HG03457 (cell line): Measurements from ENCODE around the gene SH3RF3.

Experiments
- ATAC-seq: cut with Tn5 transposase; IDR thresholded peaks from one replicate; pipeline ENCODE4 v1.9.1; 2021; ENCODE audit warnings: moderate number of reproducible peaks; ENCODE audit not compliant: unreplicated experiment

SH3RF3 gene

DNA sequence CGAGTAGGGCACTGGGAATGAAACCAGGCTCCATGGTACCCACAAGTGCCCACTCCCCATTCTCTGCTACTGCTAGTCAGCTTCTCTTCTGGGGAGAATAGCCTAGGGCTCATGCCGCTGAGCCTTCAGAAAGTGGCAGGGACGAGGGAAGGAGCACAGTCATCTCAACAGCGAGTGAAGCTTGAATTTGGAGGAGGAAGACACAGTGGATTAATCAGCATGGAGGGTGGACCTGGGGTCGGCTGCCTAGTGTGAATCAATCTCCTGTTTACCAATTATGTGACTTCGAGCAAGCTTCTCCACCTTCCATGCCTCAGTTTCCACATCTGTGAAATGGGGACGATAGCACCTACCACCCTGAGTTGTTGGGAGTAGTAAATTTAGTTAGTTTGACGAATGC, 327.8 kb downstream of the SH3RF3 start:
- ATAC-seq, result no peak

DNA sequence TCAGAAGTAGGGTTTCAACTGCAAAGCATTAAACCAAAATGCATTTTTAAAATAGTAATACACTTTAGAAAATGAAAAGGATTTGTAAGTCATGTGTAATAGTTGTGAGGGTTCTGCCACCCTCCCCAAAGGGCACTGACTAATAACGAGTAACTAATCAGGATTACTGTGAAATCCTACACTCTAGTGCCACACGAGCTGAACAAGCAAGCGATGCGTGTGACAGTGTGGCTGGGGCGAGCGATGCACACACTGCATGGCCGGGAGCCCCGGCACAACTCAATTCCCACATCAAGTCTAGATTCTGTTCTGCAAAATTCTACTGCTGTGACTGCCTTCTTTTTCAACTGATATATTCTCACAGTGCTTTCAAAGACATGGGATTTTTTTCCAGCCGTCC, 328.4 kb downstream of the SH3RF3 start:
- no peak for ATAC-seq

DNA sequence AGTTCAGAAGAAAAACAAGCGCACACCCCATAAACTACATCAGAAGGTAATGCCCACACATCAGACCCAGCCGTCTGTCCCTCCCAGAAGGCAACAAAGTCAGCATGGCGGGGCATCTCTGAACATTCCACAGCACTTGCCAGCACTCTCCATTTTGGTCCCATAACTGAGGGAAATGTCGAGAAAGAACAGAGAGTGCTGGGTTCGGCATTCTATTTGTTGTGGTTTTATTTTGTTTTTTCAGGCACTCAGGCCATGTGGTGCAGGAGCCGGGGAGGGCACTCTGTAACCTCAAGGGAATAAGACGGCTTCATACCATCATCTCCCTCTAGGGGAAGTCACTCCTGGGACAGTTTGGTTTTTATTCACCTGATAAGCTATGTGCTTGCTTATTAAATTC, 328.8 kb downstream of the SH3RF3 start:
- no peak for ATAC-seq

DNA sequence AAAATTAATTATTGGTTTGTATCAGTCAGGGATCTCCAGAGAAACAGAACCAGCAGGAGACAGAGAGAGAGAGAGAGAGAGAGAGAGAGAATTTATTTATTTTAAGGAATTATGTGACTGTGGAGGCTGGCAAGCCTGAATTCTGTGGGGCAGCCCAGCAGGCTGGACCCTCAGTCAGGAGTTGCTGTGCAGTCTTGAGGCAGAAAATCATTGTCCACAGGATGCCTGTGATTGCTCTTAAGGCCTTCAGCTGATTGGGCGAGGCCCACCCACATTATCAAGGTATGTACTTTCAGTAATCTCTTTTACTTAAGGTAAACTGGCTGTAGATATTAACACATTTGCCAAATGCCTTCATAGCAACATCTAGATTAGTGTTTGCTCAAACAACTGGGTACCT, 329.5 kb downstream of the SH3RF3 start:
- no peak for ATAC-seq

DNA sequence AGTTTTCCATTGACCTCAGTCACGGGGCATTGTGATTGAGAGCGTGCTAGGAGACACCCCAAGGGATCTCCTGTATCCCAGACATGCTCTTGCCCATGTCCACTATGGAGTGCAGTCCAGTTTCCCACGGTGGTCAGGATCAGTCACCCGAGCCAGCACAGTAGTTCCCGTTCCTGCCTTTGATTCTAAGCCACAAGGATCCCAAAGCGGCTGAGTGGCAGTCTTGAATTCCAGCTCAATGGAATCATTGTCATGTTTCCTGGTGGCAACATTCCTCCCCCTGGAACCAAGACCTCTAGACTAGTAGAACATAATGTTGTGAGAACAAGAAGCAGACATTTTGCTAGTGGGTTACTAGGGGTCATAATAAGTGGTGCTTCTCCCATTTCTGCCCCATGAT, 330.5 kb downstream of the SH3RF3 start:
- no peak for ATAC-seq

DNA sequence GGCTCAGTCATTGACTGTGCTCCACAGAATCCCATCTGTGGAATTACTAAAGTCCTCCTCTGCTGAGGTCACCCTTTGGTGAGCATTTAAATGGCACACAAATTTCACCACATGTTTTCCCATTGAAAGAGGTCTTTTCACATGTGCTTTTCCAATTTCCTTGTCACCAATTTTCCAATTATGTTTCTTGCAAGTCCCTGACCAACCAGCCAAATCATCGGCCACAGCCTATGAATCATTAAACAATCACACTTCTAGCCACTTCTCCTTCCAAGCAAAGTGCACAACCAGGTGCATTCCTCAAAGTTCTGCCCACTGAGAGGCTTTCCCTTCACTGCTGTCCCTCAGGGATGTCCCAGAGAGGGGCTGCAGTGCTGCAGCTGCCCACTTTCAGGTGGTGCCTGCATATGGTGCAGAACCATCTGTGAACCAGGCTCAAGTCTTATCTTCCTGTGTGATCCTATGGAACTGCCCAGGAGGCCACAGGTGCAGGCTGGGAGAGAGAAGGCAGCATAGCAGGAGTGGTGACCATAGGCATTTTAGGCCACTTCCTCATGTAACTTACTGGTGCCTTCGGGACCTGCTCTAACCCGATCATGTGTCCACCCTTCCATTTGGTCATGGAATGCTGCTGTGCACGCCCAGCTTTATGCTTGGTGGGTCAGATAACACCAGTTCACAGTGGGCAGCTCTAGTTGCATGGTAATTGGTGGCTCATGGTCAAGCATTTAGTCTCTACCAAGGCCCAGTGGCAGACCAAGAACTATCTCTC, 331.7 kb downstream of the SH3RF3 start:
- ATAC-seq, result no peak

DNA sequence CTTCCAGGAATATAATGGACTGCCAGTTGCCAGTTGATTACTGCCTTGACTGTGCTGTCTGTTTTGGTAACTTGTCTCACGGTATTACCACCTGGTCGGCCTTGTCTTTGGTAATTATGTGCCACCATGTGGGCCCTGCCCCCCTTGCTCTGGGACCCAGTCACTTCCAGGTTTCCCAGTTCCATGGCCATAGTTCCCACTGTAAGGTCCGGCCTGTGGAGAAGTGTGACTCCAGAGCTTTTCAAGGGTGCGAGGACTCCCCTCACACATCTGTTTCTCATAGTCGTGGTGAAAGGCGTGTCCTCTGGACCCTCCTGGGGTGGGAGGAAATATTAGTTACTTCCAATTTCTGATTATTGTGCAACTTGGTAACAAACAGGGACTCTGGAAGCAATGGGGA, 334.2 kb downstream of the SH3RF3 start:
- no peak for ATAC-seq

DNA sequence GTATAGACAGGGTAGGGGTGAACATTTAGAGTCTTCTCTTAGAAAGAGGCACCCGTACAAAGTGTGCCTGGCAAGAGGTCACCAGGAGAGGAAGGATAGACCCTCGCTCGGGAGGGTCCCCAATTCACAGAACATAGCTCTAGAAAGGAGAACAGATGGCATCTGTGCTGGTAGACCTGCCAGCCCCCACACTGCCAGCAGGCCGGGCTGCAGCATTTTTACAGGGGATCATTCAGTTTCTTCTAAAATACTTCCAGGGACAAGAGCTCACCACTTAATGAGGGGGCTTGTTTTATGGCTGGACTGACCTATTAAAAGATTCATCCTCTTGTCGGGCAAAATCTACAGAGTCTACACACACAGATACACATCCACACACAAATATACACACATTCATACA, 334.9 kb downstream of the SH3RF3 start:
- ATAC-seq, result no peak

DNA sequence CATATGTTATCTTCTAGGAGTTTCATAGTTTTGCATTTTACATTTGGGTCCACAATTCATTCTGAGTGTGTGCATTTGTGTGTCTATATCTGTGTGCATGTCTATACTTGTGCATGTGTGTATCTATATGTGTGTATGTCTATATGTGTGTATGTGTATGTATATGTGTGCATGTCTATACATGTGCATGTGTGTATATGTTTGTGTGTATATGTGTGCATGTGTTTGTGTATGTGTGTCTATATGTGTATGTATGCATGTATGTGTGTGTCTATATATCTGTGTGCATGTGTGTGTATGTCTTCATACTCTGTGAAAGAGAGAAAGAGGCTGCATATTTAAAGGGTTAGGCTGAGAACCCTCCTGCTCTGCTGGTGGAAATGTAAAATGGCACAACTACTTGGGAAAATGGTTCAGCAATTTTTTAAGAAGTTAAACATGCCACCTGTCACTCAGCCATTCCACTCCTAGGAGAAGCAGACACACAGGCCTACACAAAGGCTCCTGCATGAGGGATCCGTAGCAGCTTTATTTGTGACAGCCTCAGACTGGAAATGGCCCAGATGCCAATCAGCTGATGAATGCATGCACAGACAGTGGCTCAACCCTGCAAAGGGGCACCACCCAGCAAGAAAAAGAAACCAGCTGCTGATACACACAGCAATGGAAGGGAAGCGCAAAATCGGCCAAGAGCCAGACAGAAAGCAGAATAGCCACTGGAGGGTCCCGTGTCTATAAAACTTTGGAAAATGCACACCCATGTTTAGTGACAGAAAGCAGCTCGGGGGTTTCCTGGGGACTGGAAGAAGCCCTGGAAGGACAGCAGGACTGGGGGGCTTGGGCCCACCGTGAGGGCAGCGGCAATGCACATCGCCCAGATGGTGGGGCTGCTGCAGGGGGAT, 337.9 kb downstream of the SH3RF3 start:
- no peak for ATAC-seq

DNA sequence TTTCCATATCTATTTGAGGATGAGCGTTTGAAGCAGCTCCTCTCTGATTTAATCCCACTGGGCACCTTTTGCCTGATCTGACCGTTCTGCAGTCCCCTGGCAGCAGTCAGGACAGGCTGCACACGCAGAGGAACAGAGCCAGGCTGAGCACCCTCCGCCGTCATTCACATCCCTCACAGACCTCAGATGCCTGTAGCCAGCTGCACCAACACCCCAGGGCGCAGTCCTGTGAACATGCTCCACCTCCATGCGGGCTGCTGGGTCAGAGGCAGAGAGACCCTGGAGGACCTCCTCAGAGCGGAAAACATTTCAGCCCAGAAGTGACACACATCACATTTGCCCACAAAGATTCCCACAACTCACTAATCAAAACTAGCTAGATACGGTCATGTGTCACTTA, 338.7 kb downstream of the SH3RF3 start:
- ATAC-seq, result no peak

DNA sequence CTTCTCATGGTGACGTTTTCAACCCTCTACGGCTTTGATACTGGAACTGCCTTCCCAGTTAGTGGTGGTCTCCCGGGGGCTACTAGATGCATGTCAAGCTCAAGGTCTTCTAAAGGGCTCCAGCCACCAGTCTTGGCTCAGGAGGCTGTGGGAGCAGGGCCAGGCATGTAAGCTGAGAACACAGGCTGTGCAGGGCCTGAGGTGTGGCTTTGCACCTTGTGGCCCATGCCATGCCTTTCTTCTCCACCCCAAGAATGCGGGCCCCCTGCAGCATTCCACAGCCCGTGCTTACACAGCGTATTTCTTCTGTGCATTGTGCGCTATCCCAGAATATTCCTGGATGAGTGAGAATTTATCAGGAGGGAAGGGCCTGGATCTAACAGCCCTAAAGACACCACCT, 339.9 kb downstream of the SH3RF3 start:
- no peak for ATAC-seq

DNA sequence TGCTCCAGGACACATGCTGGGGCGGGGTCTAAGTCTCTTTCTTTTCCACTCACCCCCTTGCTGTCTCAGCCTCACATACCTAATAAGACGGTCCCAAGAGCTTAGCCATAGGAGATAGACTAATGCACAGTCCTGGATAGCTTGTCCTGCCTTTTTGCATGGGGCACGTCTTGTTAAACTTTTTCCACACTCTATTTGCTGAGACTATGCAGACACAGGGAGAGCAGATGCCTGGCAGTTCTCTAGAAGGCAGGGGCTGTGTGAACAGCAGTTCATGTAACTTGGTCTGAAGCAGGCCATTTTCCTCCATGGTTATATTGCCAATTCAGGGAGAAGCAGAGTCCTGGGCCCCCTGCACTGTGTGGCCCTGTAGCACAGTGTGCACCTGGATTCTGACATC, 342.7 kb downstream of the SH3RF3 start:
- no peak for ATAC-seq

DNA sequence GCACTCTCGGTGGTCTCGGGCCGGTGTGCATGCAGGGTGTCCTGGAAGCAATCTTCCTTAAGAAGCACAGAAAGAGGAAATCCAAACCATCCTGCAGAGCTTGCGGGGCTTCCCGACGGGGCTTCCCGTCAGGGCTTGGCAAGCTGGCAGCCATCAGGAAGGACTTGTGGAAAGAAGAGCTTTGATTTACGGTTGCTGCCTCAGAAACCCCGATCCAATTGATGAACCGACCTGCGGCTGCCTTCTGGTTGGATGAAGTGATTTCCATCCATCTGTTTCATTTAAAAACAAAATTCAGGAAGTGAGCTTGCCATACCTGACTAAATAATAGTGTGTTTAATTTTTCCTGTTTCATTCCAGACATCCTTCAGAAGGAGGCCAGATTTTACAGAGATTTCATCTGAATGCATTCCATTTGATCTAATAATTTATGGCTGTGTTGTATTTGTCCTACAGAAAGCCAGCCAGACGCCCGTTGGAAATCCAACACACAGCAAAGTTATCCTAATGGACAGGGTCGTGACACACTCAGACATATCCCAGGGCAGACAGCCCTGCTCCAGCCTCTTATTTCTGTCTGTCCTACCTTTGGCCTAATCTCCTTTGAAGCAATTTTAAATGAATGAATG, 343.4 kb downstream of the SH3RF3 start:
- ATAC-seq, result no peak

DNA sequence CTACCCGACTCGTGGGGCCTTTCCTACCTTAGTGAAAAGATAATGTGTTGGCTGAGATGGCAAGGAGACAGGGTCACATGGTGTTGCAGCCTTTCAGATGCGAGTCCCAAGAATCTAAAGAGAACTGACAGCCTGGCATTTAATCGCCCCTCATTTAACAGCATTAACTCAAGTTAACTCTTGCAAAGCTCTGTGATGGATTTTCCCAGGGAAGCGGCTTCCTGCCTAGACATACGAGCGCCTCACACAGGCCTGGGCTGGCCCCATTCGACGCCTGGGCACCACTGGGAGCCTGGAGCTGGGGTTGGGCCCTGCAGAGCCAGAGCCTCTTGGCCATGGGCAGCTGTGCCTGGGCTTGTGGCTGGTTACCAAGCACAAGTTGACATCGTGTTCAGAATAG, 344.0 kb downstream of the SH3RF3 start:
- no peak for ATAC-seq

DNA sequence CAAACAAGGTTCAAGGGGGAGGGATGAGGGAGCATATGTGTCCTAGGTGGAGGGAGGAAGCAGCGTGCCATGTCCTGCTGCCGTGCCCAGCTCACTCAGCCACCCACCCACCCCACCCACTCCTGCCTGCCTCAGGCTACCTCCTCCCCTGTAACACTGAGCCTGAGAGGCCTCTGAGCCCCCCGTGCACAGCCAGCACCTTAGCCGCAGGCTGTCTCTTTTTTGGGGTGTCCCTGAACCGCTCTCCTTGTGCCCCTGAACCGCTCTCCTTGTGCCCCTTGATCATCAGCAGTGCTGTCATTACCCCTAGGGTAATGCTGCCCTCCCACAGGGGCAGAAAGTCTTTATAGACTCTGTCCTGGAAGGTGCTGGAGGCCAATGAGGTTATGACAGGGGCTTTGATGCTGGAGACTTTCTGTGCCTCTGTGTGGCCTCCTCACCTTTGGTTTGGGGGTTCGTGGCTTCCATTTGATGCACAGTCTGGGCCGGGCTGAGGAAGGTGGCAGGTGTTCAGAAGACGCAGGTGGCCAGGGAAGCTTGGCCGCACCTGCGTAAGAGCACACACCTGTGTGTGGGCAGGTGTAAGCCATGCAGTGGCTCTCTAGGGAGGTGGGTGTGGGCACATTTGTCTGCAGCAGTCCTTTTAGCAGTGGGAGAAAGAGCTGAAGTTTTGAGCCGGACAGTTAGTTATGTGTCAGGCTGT, 344.8 kb downstream of the SH3RF3 start:
- no peak for ATAC-seq

DNA sequence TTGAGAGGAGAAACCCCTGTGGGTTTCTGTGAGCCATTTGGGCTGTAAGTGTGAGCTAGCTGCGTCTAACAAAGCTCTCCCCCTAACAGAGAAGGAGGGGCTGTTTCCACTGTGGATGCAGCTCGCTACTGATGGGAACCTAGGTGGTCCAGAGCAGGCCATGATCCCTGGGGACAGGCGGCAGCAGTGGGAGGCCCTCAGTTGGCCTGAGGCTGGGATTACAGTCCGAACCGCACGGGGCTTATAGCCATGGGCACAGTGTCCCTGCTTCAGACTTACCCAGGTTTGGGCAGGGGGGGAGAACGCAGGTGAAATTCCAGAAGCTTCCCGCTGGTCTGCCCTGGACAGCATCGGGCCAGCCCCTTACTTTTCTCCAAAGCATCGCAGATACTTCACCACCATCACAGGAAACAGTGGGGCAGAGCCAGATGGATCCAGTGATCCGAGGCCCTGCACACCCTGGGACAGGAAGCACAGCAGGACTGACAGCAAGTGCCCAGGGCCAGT, 345.4 kb downstream of the SH3RF3 start:
- ATAC-seq, result no peak

DNA sequence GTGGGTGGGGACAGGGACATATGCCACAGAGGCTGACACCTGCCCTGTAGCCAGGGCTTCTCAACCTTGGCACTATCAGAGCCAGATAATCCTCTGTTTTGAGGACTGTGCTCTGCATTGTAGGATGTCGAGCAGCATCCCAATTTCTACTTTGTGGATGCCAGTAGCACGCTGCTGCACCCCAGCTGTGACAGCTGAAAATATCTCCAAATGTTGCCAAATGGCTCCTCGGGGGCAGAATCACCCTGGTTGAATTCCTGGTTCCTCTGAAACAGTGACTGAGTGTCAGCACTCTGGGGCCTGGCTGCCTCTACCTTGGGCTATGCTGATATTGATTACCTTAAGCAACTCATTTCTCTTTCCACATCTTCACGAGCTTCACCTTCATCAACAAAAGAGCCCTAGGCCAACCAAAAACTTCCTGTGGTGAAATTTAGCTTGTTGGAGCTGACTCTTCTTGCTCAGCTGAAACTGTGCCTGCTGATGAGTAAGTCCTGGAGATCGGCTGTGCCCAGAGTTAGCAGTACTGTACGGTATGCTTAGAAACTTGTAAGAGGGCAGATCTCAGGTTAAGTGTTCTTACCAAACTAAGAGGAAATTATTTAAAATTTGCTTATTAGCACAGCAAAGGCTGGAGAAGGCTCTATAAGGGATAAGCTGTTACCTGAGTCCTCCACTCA, 346.7 kb downstream of the SH3RF3 start:
- no peak for ATAC-seq

DNA sequence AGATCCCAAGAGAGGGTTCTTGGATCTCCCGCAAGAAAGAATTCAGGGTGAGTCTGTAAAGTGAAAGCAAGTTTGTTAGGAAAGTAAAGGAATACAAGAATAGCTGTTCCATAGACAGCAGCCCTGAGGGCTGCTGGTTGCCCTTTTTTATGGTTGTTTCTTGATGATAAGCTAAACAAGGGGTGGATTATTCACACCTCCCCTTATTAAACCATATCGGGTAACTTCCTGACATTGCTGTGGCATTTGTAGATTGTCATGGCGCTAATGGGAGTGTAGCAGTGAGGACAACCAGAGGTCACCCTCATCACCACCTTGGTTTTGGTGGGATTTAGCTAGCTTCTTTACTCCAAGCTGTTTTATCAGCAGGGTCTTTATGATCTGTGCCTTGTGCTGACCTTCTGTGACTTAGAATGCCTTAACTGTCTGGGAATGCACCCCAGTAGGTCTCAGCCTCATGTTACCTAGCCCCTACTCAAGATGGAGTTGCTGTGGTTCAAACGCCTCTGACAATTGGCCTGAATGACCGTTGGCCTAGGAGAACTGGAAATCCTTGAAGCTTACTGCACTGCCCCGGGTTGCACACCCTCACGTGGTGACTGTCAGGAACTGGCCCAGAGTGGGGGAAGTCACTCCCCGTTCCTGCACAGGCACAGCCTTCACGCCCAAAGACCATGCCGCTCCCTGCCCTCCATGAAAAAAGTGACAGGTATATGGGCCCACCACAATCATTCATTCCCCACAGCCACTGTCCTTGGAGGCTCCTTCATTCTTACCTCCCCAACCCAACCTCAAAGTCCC, 347.8 kb downstream of the SH3RF3 start:
- ATAC-seq, result no peak

DNA sequence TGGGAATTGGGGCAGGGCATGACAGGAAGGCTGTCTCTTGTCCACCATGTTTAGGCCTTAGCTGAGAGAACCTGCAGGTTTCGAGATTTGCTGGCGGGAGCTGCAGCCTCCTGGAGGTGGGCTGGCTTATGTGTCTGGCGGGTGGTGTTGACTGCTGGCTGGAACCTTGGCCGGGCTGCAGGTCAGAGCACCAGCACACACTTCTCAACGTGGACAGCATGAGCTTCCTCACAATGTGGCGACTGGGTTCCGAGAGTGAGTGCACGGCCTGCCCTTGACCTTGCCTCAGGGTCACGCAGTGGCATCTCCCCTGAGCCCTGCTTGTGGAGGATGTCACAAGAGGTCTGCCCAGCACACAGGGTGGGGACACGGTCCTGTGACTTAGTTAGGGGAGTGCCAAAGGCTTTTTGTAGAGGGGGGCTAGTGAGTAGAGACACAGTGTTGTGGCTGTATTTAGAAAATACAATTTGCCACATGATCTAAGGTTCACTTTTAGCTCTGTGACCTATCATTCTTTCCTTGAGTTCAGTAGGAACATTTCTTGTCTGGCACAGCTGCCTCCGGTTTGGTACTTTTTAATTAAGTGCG, 350.0 kb downstream of the SH3RF3 start:
- ATAC-seq, result no peak
